Right lobe of liver (tissue), 6 donors: ENCODE data around the gene VSTM2B. TPM values are rescaled to one million over a fixed set of nuclear protein-coding genes. Genes with fewer than 3 reads are reported as not detected.
A peak's percentile ranks its signal among the peaks of the same experiment; 100 is the strongest.

Experiments used
- ATAC-seq, 4 donors: fragments of 200-7000 bp; cut with Tn5 transposase; one replicate each; pipeline ENCODE4 v1.9.1; 2020; ENCODE audit warnings: mild to moderate bottlenecking in 4 of 4, moderate library complexity in 4 of 4
- DNase-seq, 3 donors: peaks; one replicate each; pipeline ENCODE4 v3.0.0-alpha.2; 2020
- H3K27ac ChIP-seq, 3 donors: fragments of 200-600 bp; one replicate each; pipeline ENCODE4 v1.8.0; 2022
- H3K27me3 ChIP-seq, 2 donors: fragments of 200-600 bp; one replicate each; pipeline ENCODE4 v1.8.0; 2022
- H3K36me3 ChIP-seq, 4 donors: fragments of 200-600 bp; sonication (generic) in 1 of 4; one replicate each; pipeline versions ENCODE4 v1.5.1 to v1.8.0; 2017 to 2022; ENCODE audit warnings: control low read depth in 1 of 4
- H3K4me1 ChIP-seq, 4 donors: fragments of 200-600 bp; sonication (generic) in 1 of 4; one replicate each; pipeline versions ENCODE4 v1.5.1 to v1.8.0; 2017 to 2022; ENCODE audit warnings: control low read depth in 1 of 4
- H3K4me3 ChIP-seq, 3 donors: fragments of 200-600 bp; one replicate each; pipeline ENCODE4 v1.8.0; 2022
- H3K9me3 ChIP-seq, 4 donors: fragments of 200-600 bp; sonication (generic) in 1 of 4; one replicate each; pipeline versions ENCODE4 v1.5.1 to v1.8.0; 2017 to 2022; ENCODE audit warnings: control low read depth in 1 of 4
- CTCF ChIP-seq, 4 donors: fragments of 200-600 bp in 3 of 4; fragments of 450-650 bp in 1 of 4; IDR thresholded peaks; one replicate each; pipeline versions ENCODE4 v1.5.1 to v1.8.0; 2016 to 2022; ENCODE audit warnings: antibody characterized with exemption in 4 of 4, mild to moderate bottlenecking in 2 of 4
- POLR2A ChIP-seq: fragments of 450-650 bp; IDR thresholded peaks from one replicate; pipeline ENCODE4 v1.6.1; 2017; ENCODE audit warnings: antibody characterized with exemption, mild to moderate bottlenecking
- WGBS: methylation state at CpG from one replicate; pipeline ENCODE4 v1.1.6; 2018; ENCODE audit warnings: low coverage, low lambda C conversion rate; ENCODE audit not compliant: insufficient coverage; ENCODE audit errors: missing lambda C conversion rate; 5-methylcytosine and 5-hydroxymethylcytosine counted together
- intact Hi-C, 2 donors: fragments of 100-400 bp; cut with DNase I; formaldehyde crosslinking; loops; one replicate each; pipeline versions ENCODE4 v1.11.2 to v1.14.1; 2022
- total RNA-seq, 6 experiments: library from RNA; depleted of rRNA in 2 of 6; stranded (reverse); fragments of >200 nt in 2 of 6; fragmentation: NEBNext Ultra II Directional in 3 of 6; extraction: Animal tissue kit (Norgen Biotek cat#: 25700) in 3 of 6; gene quantifications; one replicate each; pipeline versions ENCODE4 v1.1.0 to v1.2.4, GENCODE V29; 2016 to 2023
- donor health status: DM: no; HTN: yes; CAD: no.
- donor health status: DM: no; HTN: no; CAD: no.
- donor health status: DM: no; HTN: no; CAD: no.
- donor health status: DM: no; HTN: yes; CAD: no.
- donor health status: DM: no; HTN: yes; CAD: no.

VSTM2B gene
- total RNA-seq, 6 experiments from 2014 or later, result not detected

GRCh38 chr19:29566496-29567054 lies 40.8 kb downstream of the VSTM2B start:
- no peaks in the 10 kb centered on the region for H3K4me1 ChIP-seq
- TF ChIP-seq CTCF (IDR thresholded peaks at IDR 0.05) (no peak), POLR2A (no peak)
- no peaks in the 10 kb centered on the region for H3K27me3 ChIP-seq
- no peak overlapping the region for H3K4me3 ChIP-seq
- H3K36me3 ChIP-seq, result no peaks in the 10 kb centered on the region
- intact Hi-C loops, result no loop called here
- 47% methylated on average over 3 of the region's 3 CpGs for whole genome bisulfite sequencing
- DNase-seq, result no peak
- H3K9me3 ChIP-seq, result no peaks in the 10 kb centered on the region
- ATAC-seq, result no peak
- H3K27ac ChIP-seq, result no peak overlapping the region

GRCh38 chr19:29567366-29567915 lies 41.6 kb downstream of the VSTM2B start:
- H3K4me1 ChIP-seq, result no peaks in the 10 kb centered on the region
- H3K27ac ChIP-seq, result no peak overlapping the region
- DNase-seq (no peak), ATAC-seq (no peak)
- H3K9me3 ChIP-seq, result no peaks in the 10 kb centered on the region
- no peaks in the 10 kb centered on the region for H3K36me3 ChIP-seq
- 17% methylated on average over 1 of the region's 2 CpGs for WGBS
- TF ChIP-seq POLR2A (no peak), CTCF (IDR thresholded peaks at IDR 0.05) (no peak)
- no peak overlapping the region for H3K4me3 ChIP-seq
- no peaks in the 10 kb centered on the region for H3K27me3 ChIP-seq
- intact Hi-C loops, result no loop called here

- no peaks in the 10 kb centered on the region for H3K36me3 ChIP-seq
- DNase-seq (no peak), ATAC-seq (peak in 1 of 4 donors; percentile 30)
- WGBS, result 37% methylated on average over 15 of the region's 22 CpGs
- intact Hi-C loops, result no loop called here
- no peak for TF ChIP-seq CTCF (IDR thresholded peaks at IDR 0.05)
- TF ChIP-seq POLR2A, result no peak
- H3K27me3 ChIP-seq, result no peaks in the 10 kb centered on the region
- H3K9me3 ChIP-seq, result no peaks in the 10 kb centered on the region
- no peak overlapping the region for H3K27ac ChIP-seq
- H3K4me3 ChIP-seq, result no peak overlapping the region
- no peaks in the 10 kb centered on the region for H3K4me1 ChIP-seq
Observed at GRCh38 chr19:29568036-29569025, 42.5 kb downstream of the VSTM2B start.

GRCh38 chr19:29569038-29569911 lies 43.5 kb downstream of the VSTM2B start:
- intact Hi-C loops, result no loop called here
- DNase-seq, result no peak
- TF ChIP-seq CTCF (IDR thresholded peaks at IDR 0.05) (no peak), POLR2A (no peak)
- H3K27ac ChIP-seq, result no peak overlapping the region
- no peaks in the 10 kb centered on the region for H3K4me1 ChIP-seq
- no peak overlapping the region for H3K4me3 ChIP-seq
- no peaks in the 10 kb centered on the region for H3K9me3 ChIP-seq
- ATAC-seq, result no peak
- H3K36me3 ChIP-seq, result no peaks in the 10 kb centered on the region
- 34% methylated on average over 9 of the region's 9 CpGs for WGBS
- no peaks in the 10 kb centered on the region for H3K27me3 ChIP-seq
